ENCODE measurements around the gene DMKN. TPM values are rescaled to one million over a fixed set of nuclear protein-coding genes. Genes with fewer than 3 reads are reported as not detected.

DMKN gene
- polyA plus RNA-seq, 3 donors: not detected

DNA sequence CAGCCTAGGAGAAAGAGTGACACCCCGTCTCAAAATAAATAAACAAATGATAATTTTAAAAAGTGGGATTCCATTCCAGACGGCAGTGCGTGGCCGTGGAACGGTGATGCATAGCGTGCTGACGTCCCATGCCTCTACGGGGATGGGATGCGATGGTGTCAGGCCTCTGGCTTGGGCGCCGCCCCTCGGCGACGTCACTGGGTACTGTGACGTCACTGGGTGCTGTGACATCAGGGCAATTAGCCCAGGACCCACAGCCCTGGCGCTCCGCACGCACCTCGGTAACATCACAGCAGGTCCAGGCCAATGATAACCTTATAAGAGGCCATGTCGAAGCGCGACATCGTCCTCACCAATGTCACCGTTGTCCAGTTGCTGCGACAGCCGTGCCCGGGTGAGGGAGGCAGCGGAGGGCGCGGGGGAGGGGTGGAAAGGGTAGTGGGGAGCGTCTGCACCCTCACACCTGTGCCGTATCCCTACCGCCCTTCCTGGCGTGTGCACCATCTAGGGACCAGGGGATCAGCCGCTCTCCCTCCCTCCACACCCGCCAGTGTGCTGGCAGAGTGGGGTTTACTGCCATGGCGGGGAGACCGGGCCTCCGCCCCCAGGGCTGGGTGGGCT is 19.9 kb upstream of the DMKN start, which contains the start of gene GAPDHS:
GAPDHS (plus strand) TSS at position 256 of the 621 bp plus-strand sequence; CDS start at position 328, 72 bp downstream.
- H3K4me2 ChIP-seq (replicated peaks; ENCODE audit: extremely low read depth, low read length, poor library complexity, severe bottlenecking): peak within 1 kb of the TSS; percentile 17
- peak within 1 kb of the TSS; percentile 56 for H2AFZ ChIP-seq (ENCODE audit: insufficient read depth, low read depth, low read length, poor library complexity, severe bottlenecking)
- peak within 1 kb of the TSS in 1 of 2 donors; percentile 73 for H3K4me3 Mint-ChIP-seq
- TF ChIP-seq, protein P1, sequence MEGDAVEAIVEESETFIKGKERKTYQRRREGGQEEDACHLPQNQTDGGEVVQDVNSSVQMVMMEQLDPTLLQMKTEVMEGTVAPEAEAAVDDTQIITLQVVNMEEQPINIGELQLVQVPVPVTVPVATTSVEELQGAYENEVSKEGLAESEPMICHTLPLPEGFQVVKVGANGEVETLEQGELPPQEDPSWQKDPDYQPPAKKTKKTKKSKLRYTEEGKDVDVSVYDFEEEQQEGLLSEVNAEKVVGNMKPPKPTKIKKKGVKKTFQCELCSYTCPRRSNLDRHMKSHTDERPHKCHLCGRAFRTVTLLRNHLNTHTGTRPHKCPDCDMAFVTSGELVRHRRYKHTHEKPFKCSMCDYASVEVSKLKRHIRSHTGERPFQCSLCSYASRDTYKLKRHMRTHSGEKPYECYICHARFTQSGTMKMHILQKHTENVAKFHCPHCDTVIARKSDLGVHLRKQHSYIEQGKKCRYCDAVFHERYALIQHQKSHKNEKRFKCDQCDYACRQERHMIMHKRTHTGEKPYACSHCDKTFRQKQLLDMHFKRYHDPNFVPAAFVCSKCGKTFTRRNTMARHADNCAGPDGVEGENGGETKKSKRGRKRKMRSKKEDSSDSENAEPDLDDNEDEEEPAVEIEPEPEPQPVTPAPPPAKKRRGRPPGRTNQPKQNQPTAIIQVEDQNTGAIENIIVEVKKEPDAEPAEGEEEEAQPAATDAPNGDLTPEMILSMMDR (IDR thresholded peaks at IDR 0.05): no peak
- H3K4me3 ChIP-seq (replicated peaks in 1 of 3; ENCODE audit: low read depth in 2 of 3, low read length in 3 of 3): no peak within 1 kb of the TSS
- no peaks in the 10 kb centered on the region for H3K9me3 Mint-ChIP-seq
- DNase-seq: no peak
- WGBS (ENCODE audit: insufficient coverage): 59% methylated on average over 34 of the region's 39 CpGs
- intact Hi-C loops (cut with micrococcal nuclease): no loop called here
- peak within 1 kb of the TSS in 2 of 7 donors; percentile 13 to 55 for H3K27ac Mint-ChIP-seq
- H3K9ac ChIP-seq (ENCODE audit: insufficient read depth, low read length, poor library complexity, severe bottlenecking): no peak within 1 kb of the TSS
- H3K9me3 ChIP-seq (replicated peaks in 1 of 2; ENCODE audit: control insufficient read depth in 1 of 2, insufficient read depth in 1 of 2, low read length in 2 of 2): no peaks in the 10 kb centered on the region
- H3K4me1 ChIP-seq (ENCODE audit: control insufficient read depth in 1 of 2, insufficient read depth in 2 of 2, low read length in 2 of 2): peaks cover 7 to 11% of the 10 kb centered on the region in 2 donors
- H3K79me2 ChIP-seq (ENCODE audit: insufficient read depth, low read length): no peaks in the 10 kb centered on the region
- H3K4me1 Mint-ChIP-seq: peaks cover 7% of the 10 kb centered on the region
- H3K36me3 Mint-ChIP-seq: no peaks in the 10 kb centered on the region
- no peaks in the 10 kb centered on the region for H3K36me3 ChIP-seq (replicated peaks in 1 of 2; ENCODE audit: control insufficient read depth in 1 of 2, insufficient read depth in 2 of 2, low read length in 2 of 2)
- no peak within 1 kb of the TSS for H3K27ac ChIP-seq (ENCODE audit: low read depth in 1 of 2, low read length in 2 of 2)
- H3K27me3 ChIP-seq (ENCODE audit: control insufficient read depth in 2 of 2, insufficient read depth in 2 of 2, low read length in 2 of 2): peaks cover 0 to 20% of the 10 kb centered on the region in 2 donors
- H3K27me3 Mint-ChIP-seq (ENCODE audit: low read depth in 3 of 3): peaks cover 25 to 43% (median 29%) of the 10 kb centered on the region in 3 donors
- no peaks in the 10 kb centered on the region for H4K20me1 ChIP-seq (ENCODE audit: insufficient read depth, low read length)

DNA sequence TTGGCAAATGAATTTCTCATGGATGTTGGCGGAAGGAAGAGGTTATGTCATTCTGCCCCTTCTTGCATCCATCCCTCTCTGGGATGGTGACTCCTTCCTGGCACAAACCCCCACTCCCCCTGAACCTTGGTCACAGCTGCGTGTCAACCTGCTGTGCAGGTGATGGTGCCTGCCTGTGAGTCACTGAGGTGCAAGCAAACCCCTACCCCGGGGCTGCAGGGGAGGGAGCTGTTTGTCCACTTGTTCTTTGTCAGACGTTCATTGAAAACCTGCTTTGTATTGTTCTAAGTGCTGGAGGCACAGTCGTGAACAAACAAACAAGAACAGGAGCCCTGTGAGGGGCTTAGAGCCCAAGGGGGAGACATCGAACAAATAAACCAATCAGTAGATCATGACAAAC is 17.8 kb upstream of the DMKN start:
- TF ChIP-seq, protein P1 (IDR thresholded peaks at IDR 0.05): no peak
- DNase-seq: no peak
- no peak overlapping the region for H2AFZ ChIP-seq (ENCODE audit: insufficient read depth, low read depth, low read length, poor library complexity, severe bottlenecking)
- Mint-ChIP-seq H3K36me3 (no peaks in the 10 kb centered on the region), H3K27ac (peak overlapping the region in 1 of 7 donors; percentile 38), H3K27me3 (ENCODE audit: low read depth in 3 of 3) (peaks cover 27 to 41% (median 29%) of the 10 kb centered on the region in 3 donors), H3K9me3 (no peaks in the 10 kb centered on the region), H3K4me1 (peaks cover 7% of the 10 kb centered on the region), H3K4me3 (no peak overlapping the region)
- no peaks in the 10 kb centered on the region for H3K9me3 ChIP-seq (replicated peaks in 1 of 2; ENCODE audit: control insufficient read depth in 1 of 2, insufficient read depth in 1 of 2, low read length in 2 of 2)
- no peak overlapping the region for H3K27ac ChIP-seq (ENCODE audit: low read depth in 1 of 2, low read length in 2 of 2)
- H4K20me1 ChIP-seq (ENCODE audit: insufficient read depth, low read length): no peaks in the 10 kb centered on the region
- H3K79me2 ChIP-seq (ENCODE audit: insufficient read depth, low read length): no peaks in the 10 kb centered on the region
- intact Hi-C loops (cut with micrococcal nuclease): no loop called here
- no peak overlapping the region for H3K9ac ChIP-seq (ENCODE audit: insufficient read depth, low read length, poor library complexity, severe bottlenecking)
- no peak overlapping the region for H3K4me3 ChIP-seq (replicated peaks in 1 of 3; ENCODE audit: low read depth in 2 of 3, low read length in 3 of 3)
- H3K4me1 ChIP-seq (ENCODE audit: control insufficient read depth in 1 of 2, insufficient read depth in 2 of 2, low read length in 2 of 2): peaks cover 7 to 11% of the 10 kb centered on the region in 2 donors
- 86% methylated on average over 1 of the region's 6 CpGs for WGBS (ENCODE audit: insufficient coverage)
- peaks cover 0 to 20% of the 10 kb centered on the region in 2 donors for H3K27me3 ChIP-seq (ENCODE audit: control insufficient read depth in 2 of 2, insufficient read depth in 2 of 2, low read length in 2 of 2)
- no peak overlapping the region for H3K4me2 ChIP-seq (replicated peaks; ENCODE audit: extremely low read depth, low read length, poor library complexity, severe bottlenecking)
- H3K36me3 ChIP-seq (replicated peaks in 1 of 2; ENCODE audit: control insufficient read depth in 1 of 2, insufficient read depth in 2 of 2, low read length in 2 of 2): no peaks in the 10 kb centered on the region
